Measurements from ENCODE around the gene HGFAC.
A peak's percentile ranks its signal among the peaks of the same experiment; 100 is the strongest.
"Not testable (repeated sequence)": the region's sequence is repeated elsewhere in the genome, so short reads cannot be mapped to it uniquely, and the experiment has no call there.

HGFAC gene

GRCh38 chr4:3441501-3442459, at the start of gene HGFAC:
Gene HGFAC (plus strand): TSS chr4:3441968. CDS start chr4:3442002, 34 bp downstream.
- DNase-seq: no peak

- no peak for DNase-seq
These were observed 49.4 kb upstream of the HGFAC start for GRCh38 chr4:3392321-3392720.

GRCh38 chr4:3393171-3393570, 48.6 kb upstream of the HGFAC start:
- no peak for DNase-seq

GRCh38 chr4:3396600-3396999, 45.2 kb upstream of the HGFAC start:
- peak; percentile 15 for DNase-seq

GRCh38 chr4:3397128-3397527, 44.6 kb upstream of the HGFAC start:
- no peak for DNase-seq

- no peak for DNase-seq
These were observed 42.2 kb upstream of the HGFAC start for GRCh38 chr4:3399277-3400194.

GRCh38 chr4:3401436-3402171, 40.2 kb upstream of the HGFAC start:
- peak; percentile 25 for DNase-seq

GRCh38 chr4:3402491-3403347, 39.0 kb upstream of the HGFAC start:
- DNase-seq: peak; percentile 80

GRCh38 chr4:3403348-3403906, 38.3 kb upstream of the HGFAC start:
- DNase-seq: no peak

- DNase-seq: no peak
These were observed 37.2 kb upstream of the HGFAC start for GRCh38 chr4:3404546-3404945.

- DNase-seq: no peak
These were observed 36.6 kb upstream of the HGFAC start for GRCh38 chr4:3405176-3405575.

GRCh38 chr4:3406021-3406420, 35.7 kb upstream of the HGFAC start:
- no peak for DNase-seq

GRCh38 chr4:3406431-3406830, 35.3 kb upstream of the HGFAC start:
- DNase-seq: no peak

- DNase-seq: no peak
These were observed 34.5 kb upstream of the HGFAC start for GRCh38 chr4:3407171-3407771.

GRCh38 chr4:3407930-3408792, 33.6 kb upstream of the HGFAC start:
- DNase-seq: no peak

- no peak for DNase-seq
These were observed 32.9 kb upstream of the HGFAC start for GRCh38 chr4:3408793-3409330.

- DNase-seq: no peak
These were observed 32.1 kb upstream of the HGFAC start for GRCh38 chr4:3409571-3410091.

- no peak for DNase-seq
These were observed 31.2 kb upstream of the HGFAC start for GRCh38 chr4:3410401-3411135.

- DNase-seq: not testable (repeated sequence)
These were observed 30.6 kb upstream of the HGFAC start for GRCh38 chr4:3411190-3411589.
